Tongue (tissue), 3 donors: ENCODE data around the gene OR5AU1. TPM values are rescaled to one million over a fixed set of nuclear protein-coding genes. Genes with fewer than 3 reads are reported as not detected.

Source experiments
- DNase-seq: peaks from one replicate; pipeline ENCODE4 v3.0.0-alpha.2; 2015
- small RNA-seq: library from RNA; depleted of rRNA; stranded (forward); fragments of <200 nt; gene quantifications from one replicate; pipeline ENCODE3, GENCODE V24; 2014; ENCODE audit warnings: low replicate concordance
- total RNA-seq: library from RNA; depleted of rRNA; stranded (reverse); fragments of >200 nt; gene quantifications from one replicate; pipeline ENCODE4 v1.2.3, GENCODE V29; 2014

The OR5AU1 gene
- total RNA-seq, 1 donor from 2014 or later = not detected

DNA sequence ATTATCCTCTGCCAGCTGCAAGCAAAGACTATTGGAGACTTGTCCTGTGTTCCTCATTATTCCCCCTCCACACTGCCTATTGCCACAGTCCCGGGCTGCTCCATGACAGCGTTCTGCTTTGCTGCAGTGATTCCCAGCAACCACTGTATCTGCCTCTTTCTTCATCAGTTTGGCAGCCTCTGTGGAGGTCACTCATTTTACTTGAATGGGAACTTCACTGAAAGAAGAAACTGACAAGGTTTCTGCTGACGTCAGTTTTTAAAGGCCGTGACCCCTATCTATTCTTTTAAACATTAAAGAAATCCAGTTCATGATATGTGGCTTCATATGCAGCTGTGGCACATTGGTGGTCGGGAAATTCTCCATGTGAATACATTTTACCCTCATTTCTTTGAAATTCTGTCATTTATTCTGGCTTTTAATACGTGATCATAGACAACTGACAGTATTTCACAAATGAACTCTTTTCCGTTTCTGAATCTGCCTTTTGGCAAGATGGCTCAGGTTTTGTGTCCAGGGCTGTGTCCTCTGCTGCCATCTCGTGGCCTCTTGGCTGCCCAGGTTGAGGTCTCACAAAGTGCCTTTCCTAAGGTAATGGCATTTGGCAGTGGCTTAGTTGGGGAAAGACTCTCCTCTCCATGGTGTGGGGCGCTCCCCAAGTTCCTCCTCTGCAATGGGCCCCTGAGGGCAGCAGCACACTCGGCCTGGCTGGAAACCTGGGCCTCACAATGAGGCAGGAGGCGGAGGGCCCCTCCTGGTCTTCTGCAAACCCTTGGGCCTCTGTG lies 49.2 kb downstream of the OR5AU1 start:
- peak; percentile 92 for DNase-seq

DNA sequence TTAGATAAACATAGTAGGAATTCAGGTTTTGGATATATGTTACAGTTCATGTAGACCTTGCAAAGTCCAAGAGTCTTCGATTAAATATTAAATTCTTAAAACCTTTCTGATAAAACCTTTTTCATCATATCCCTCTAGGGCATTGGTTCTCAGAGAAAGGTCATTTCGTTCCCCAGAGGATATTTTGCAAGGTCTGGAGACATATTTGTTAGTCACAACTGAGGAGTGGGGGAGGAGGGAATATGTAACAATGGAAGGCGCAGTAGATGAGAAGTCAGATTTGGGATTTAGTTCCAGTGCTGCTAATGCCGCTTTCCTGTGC lies 49.7 kb downstream of the OR5AU1 start:
- DNase-seq = no peak

- DNase-seq = no peak
Measured at GRCh38 chr14:21105095-21105494, 50.8 kb downstream of the OR5AU1 start.

Small RNA genes lying within 50 kb of the gene (small RNA-seq; reads per million reads assigned to genes)
- gene RNU6-252P = not detected

Other genes with a start within 250 kb of the OR5AU1 start
- gene RNASE2, start 200.6 kb downstream of the OR5AU1 start, total RNA-seq = 0.82 TPM
- gene METTL17, start 166.1 kb downstream of the OR5AU1 start, total RNA-seq = 57.3 TPM
- 5.6 TPM for gene SLC39A2, start 156.8 kb downstream of the OR5AU1 start, total RNA-seq
- 230 TPM for gene NDRG2, start 131.0 kb downstream of the OR5AU1 start, total RNA-seq
- gene TPPP2, start 125.8 kb downstream of the OR5AU1 start, total RNA-seq = not detected
- gene RNASE13, start 121.3 kb downstream of the OR5AU1 start, total RNA-seq = not detected
- gene RNASE7, start 113.7 kb downstream of the OR5AU1 start, total RNA-seq = 1.2 TPM
- not detected for gene RNASE8, start 98.2 kb downstream of the OR5AU1 start, total RNA-seq
- 79.2 TPM for gene ARHGEF40, start 85.8 kb downstream of the OR5AU1 start, total RNA-seq
- 15.1 TPM for gene ZNF219, start 57.4 kb downstream of the OR5AU1 start, total RNA-seq
- gene TMEM253, start 55.0 kb downstream of the OR5AU1 start, total RNA-seq = not detected
- 509 TPM for gene HNRNPC, start 113.4 kb upstream of the OR5AU1 start, total RNA-seq
- 0.41 TPM for gene RPGRIP1, start 124.0 kb upstream of the OR5AU1 start, total RNA-seq
- 67.5 TPM for gene SUPT16H, start 228.0 kb upstream of the OR5AU1 start, total RNA-seq